HCT116 (cell line): ENCODE results near the gene ARHGEF1. TPM values are rescaled to one million over a fixed set of nuclear protein-coding genes. Genes with fewer than 3 reads are reported as not detected.

Experiments used
- ATAC-seq: fragments of 200-7000 bp; cut with Tn5 transposase; 2 replicates; pipeline ENCODE4 v1.9.1; 2020; ENCODE audit warnings: mild to moderate bottlenecking, moderate library complexity
- BruUV-seq: library from RNA; stranded (reverse); fragments of 400-500 nt; replicated peaks from 2 replicates; lab custom pipeline; 2021; lab: Mats Ljungman, UMichigan
- CTCF ChIA-PET: fragments of 300-600 bp; sonication (Branson Sonifier 250); formaldehyde crosslinking; loops from one replicate; lab custom pipeline; 2021; ENCODE audit warnings: antibody characterized with exemption; lab: Charles Lee
- POLR2A ChIA-PET: fragments of 300-600, 350-600 bp; sonication (Branson Sonifier 250); formaldehyde crosslinking; loops from one replicate; lab custom pipeline; 2021; ENCODE audit warnings: antibody characterized with exemption; lab: Charles Lee
- RAD21 ChIA-PET, 2 experiments: fragments of 300-600 bp; sonication (Branson Sonifier 250); formaldehyde crosslinking; loops; one replicate each; lab custom pipeline; 2023; ENCODE audit warnings: low total read pairs in 2 of 2; ENCODE audit not compliant: uncharacterized antibody in 2 of 2, unreplicated experiment in 2 of 2, low non-redundant PET in 1 of 2; lab: Charles Lee
- DNase-seq: peaks from one replicate; pipeline ENCODE4 v3.0.0-alpha.2; 2010; ENCODE audit warnings: low read depth, low spot score
- H2AFZ ChIP-seq: fragments of 200-600 bp; shearing (Covaris generic), sonication (generic); 2 replicates; pipeline ENCODE4 v1.6.1; 2017; ENCODE audit warnings: low read depth, mixed run types, mixed read lengths, antibody characterized with exemption, low read length; ENCODE audit not compliant: poor library complexity, severe bottlenecking
- H3K27ac ChIP-seq: 2 replicates; pipeline ENCODE4 v1.5.1; 2012; ENCODE audit warnings: low read depth, low read length
- H3K27me3 ChIP-seq: fragments of 200-600 bp; sonication (generic); 2 replicates; pipeline ENCODE4 v1.6.1; 2016; ENCODE audit warnings: mixed run types, low read length, mixed read lengths; ENCODE audit not compliant: insufficient read depth
- H3K36me3 ChIP-seq, 2 experiments: fragments of 200-500 bp in 1 of 2; fragments of 200-600 bp in 1 of 2; sonication (Bioruptor generic) in 1 of 2; sonication (generic) in 1 of 2; 2 replicates each; pipeline versions ENCODE4 v1.5.1 to v1.6.1; 2014 to 2016; ENCODE audit warnings: low read length in 2 of 2, inconsistent platforms in 1 of 2, mixed read lengths in 1 of 2, mixed run types in 1 of 2; ENCODE audit not compliant: insufficient read depth in 2 of 2, control insufficient read depth in 1 of 2
- H3K4me1 ChIP-seq, 2 experiments: fragments of 200-600 bp in 1 of 2; sonication (generic) in 1 of 2; 2 replicates each; pipeline versions ENCODE4 v1.5.1 to v1.6.1; 2012 to 2017; ENCODE audit warnings: low read length in 2 of 2, inconsistent platforms in 1 of 2, mild to moderate bottlenecking in 1 of 2, mixed read lengths in 1 of 2, mixed run types in 1 of 2, moderate library complexity in 1 of 2; ENCODE audit not compliant: insufficient read depth in 2 of 2, control insufficient read depth in 1 of 2
- H3K4me2 ChIP-seq: fragments of 200-600 bp; sonication (generic); 2 replicates; pipeline ENCODE4 v1.6.1; 2017; ENCODE audit warnings: mixed run types, low read length, mixed read lengths
- H3K4me3 ChIP-seq, 2 experiments: fragments of 200-600 bp in 1 of 2; sonication (generic) in 1 of 2; replicated peaks in 1 of 2; 2 replicates each; pipeline ENCODE4 v1.5.1; 2011 to 2016; ENCODE audit warnings: low read length in 2 of 2, control low read depth in 1 of 2, low read depth in 1 of 2, mild to moderate bottlenecking in 1 of 2, mixed read lengths in 1 of 2, mixed run types in 1 of 2
- H3K79me2 ChIP-seq: fragments of 200-600 bp; sonication (generic); 2 replicates; pipeline ENCODE4 v1.6.1; 2017; ENCODE audit warnings: mild to moderate bottlenecking, mixed run types, low read length, moderate library complexity, mixed read lengths; ENCODE audit not compliant: insufficient read depth
- H3K9ac ChIP-seq: fragments of 200-600 bp; sonication (generic); 2 replicates; pipeline ENCODE4 v1.6.1; 2016; ENCODE audit warnings: low read length, mixed read lengths
- H3K9me2 ChIP-seq: fragments of 200-600 bp; sonication (generic), shearing (Covaris generic); 2 replicates; pipeline ENCODE4 v1.6.1; 2017; ENCODE audit warnings: mixed run types, mild to moderate bottlenecking, moderate library complexity; ENCODE audit not compliant: insufficient read depth
- H3K9me3 ChIP-seq, 2 experiments: fragments of 200-500 bp in 1 of 2; fragments of 200-600 bp in 1 of 2; sonication (Bioruptor generic) in 1 of 2; sonication (generic) in 1 of 2; 2 replicates each; pipeline ENCODE4 v1.6.1; 2014 to 2017; ENCODE audit warnings: low read length in 2 of 2, mixed read lengths in 2 of 2, inconsistent platforms in 1 of 2, low read depth in 1 of 2, mild to moderate bottlenecking in 1 of 2, mixed run types in 1 of 2, moderate library complexity in 1 of 2; ENCODE audit not compliant: control insufficient read depth in 1 of 2, insufficient read depth in 1 of 2
- H4K20me1 ChIP-seq: fragments of 200-600 bp; sonication (generic), shearing (Covaris generic); 2 replicates; pipeline ENCODE4 v1.6.1; 2017; ENCODE audit warnings: mixed run types, mild to moderate bottlenecking, moderate library complexity; ENCODE audit not compliant: insufficient read depth
- CBX3 ChIP-seq: IDR thresholded peaks from 2 replicates; pipeline ENCODE4 v1.6.1; 2012; ENCODE audit warnings: low read depth
- EGR1 ChIP-seq: IDR thresholded peaks from 2 replicates; pipeline ENCODE4 v1.6.1; 2012; ENCODE audit warnings: low read depth
- ELF1 ChIP-seq: IDR thresholded peaks from 2 replicates; pipeline ENCODE4 v1.6.1; 2012; ENCODE audit warnings: low read depth, borderline replicate concordance
- EZH2phosphoT487 ChIP-seq: fragments of 200-600 bp; IDR thresholded peaks from 2 replicates; pipeline ENCODE4 v1.6.1; 2018; ENCODE audit warnings: antibody characterized with exemption, borderline replicate concordance
- FOSL1 ChIP-seq: IDR thresholded peaks from 2 replicates; pipeline ENCODE4 v1.6.1; 2012; ENCODE audit warnings: low read depth
- JUND ChIP-seq: IDR thresholded peaks from 2 replicates; pipeline ENCODE4 v1.6.1; 2012
- MAX ChIP-seq: IDR thresholded peaks from 2 replicates; pipeline ENCODE4 v1.6.1; 2012
- POLR2AphosphoS5 ChIP-seq: IDR thresholded peaks from 2 replicates; pipeline ENCODE4 v1.6.1; 2011; ENCODE audit warnings: mild to moderate bottlenecking, low read depth, low read length, moderate library complexity
- SIN3A ChIP-seq: IDR thresholded peaks from 2 replicates; pipeline ENCODE4 v1.6.1; 2012; ENCODE audit warnings: low read depth
- SP1 ChIP-seq: IDR thresholded peaks from 2 replicates; pipeline ENCODE4 v1.6.1; 2012; ENCODE audit warnings: low read depth
- SRF ChIP-seq: IDR thresholded peaks from 2 replicates; pipeline ENCODE4 v1.6.1; 2012; ENCODE audit warnings: low read depth
- TCF7L2 ChIP-seq: IDR thresholded peaks from 2 replicates; pipeline ENCODE4 v1.7.0; 2011; ENCODE audit warnings: borderline replicate concordance, inconsistent platforms; ENCODE audit not compliant: insufficient read depth, insufficient read length; ENCODE audit errors: extremely low read depth
- ZFX ChIP-seq: fragments of 450-650 bp; IDR thresholded peaks from 2 replicates; pipeline ENCODE4 v1.6.1; 2017
- intact Hi-C: fragments of 100-400 bp; cut with micrococcal nuclease; formaldehyde crosslinking; loops from 2 replicates; pipeline ENCODE4 v1.10.0; 2022
- total RNA-seq: library from RNA; stranded (reverse); gene quantifications from one replicate; pipeline ENCODE4 v1.2.1, GENCODE V29; 2021; ENCODE audit not compliant: unreplicated experiment
- TF ChIP-seq, protein P1 (sequence below), 3 experiments: fragments of 200-600 bp in 1 of 3; sonication (generic) in 1 of 3; IDR thresholded peaks in 2 of 3; conservative IDR thresholded peaks in 1 of 3; 2 replicates each; pipeline ENCODE4 v1.5.1; 2012 to 2017; ENCODE audit warnings: low read depth in 2 of 3, low read length in 2 of 3, antibody characterized with exemption in 1 of 3, borderline replicate concordance in 1 of 3, control low read depth in 1 of 3, mild to moderate bottlenecking in 1 of 3, mixed read lengths in 1 of 3, mixed run types in 1 of 3, moderate library complexity in 1 of 3; ENCODE audit not compliant: insufficient read depth in 1 of 3

The ARHGEF1 gene
- total RNA-seq, 1 experiment from 2014 or later: 110 TPM

DNA sequence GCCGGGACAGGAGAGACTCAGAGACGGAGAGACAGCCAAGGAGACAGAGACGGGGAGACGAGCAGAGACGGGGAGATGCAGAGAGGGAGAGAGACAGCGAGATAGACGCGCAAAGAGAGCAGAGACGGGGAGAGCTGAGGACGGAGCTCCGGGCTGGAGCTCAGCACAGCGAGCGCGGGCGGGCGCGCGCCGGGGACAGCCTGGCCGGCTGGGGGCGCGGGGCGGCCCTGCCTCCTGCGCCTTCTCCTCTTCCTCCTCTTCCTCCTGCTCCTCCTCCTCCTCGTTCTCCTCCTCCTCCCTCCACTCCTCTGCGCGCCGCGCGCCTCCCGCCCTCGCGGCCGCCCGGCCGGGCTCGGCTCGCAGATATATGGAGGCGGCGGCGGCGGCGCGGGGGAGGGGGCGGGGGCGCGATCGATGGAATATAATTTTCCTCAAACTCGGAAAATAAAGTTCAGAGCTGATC is 45.3 kb downstream of the ARHGEF1 start, which contains the start of gene ERFL:
Gene ERFL, minus strand, starts transcription at position 229 of the 463 bp plus-strand sequence. CDS start 15,530 bp downstream, outside the sequence.
- Histone ChIP-seq H3K36me3 (no peaks in the 10 kb centered on the region), H3K9me3 (no peaks in the 10 kb centered on the region), H4K20me1 (no peaks in the 10 kb centered on the region), H3K9ac (peak within 1 kb of the TSS; percentile 66), H3K4me2 (peak within 1 kb of the TSS; percentile 96), H3K27ac (peak within 1 kb of the TSS; percentile 29; the same call in 1 of the 2 replicates), H2AFZ (peak within 1 kb of the TSS; percentile 35), H3K4me1 (peaks cover 17 to 28% of the 10 kb centered on the region in 2 experiments), H3K9me2 (no peaks in the 10 kb centered on the region), H3K4me3 (peak within 1 kb of the TSS; percentile 52 to 69), H3K79me2 (no peaks in the 10 kb centered on the region), H3K27me3 (no peaks in the 10 kb centered on the region)
- intact Hi-C loops: loop anchor here (5.0 kb wide), 1 partner anchor 46 kb away; the partner anchor contains the start of gene ARHGEF1
- CTCF ChIA-PET: interaction anchor here (1.6 kb wide), 1 partner anchor 41 kb away, joined by 4 read pairs; no protein-coding TSS in a partner anchor
- ATAC-seq (peak; percentile 60), DNase-seq (no peak)
- no peak for TF ChIP-seq EGR1
- TF ChIP-seq CBX3: no peak
- TF ChIP-seq SRF: no peak
- TF ChIP-seq SP1: no peak
- TF ChIP-seq EZH2phosphoT487: no peak
- TF ChIP-seq, protein P1, sequence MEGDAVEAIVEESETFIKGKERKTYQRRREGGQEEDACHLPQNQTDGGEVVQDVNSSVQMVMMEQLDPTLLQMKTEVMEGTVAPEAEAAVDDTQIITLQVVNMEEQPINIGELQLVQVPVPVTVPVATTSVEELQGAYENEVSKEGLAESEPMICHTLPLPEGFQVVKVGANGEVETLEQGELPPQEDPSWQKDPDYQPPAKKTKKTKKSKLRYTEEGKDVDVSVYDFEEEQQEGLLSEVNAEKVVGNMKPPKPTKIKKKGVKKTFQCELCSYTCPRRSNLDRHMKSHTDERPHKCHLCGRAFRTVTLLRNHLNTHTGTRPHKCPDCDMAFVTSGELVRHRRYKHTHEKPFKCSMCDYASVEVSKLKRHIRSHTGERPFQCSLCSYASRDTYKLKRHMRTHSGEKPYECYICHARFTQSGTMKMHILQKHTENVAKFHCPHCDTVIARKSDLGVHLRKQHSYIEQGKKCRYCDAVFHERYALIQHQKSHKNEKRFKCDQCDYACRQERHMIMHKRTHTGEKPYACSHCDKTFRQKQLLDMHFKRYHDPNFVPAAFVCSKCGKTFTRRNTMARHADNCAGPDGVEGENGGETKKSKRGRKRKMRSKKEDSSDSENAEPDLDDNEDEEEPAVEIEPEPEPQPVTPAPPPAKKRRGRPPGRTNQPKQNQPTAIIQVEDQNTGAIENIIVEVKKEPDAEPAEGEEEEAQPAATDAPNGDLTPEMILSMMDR (IDR thresholded peaks at IDR 0.05 in 2 of 3, conservative IDR thresholded peaks at IDR 0.05 in 1 of 3; ENCODE audit: borderline replicate concordance in 1 of 3, insufficient read depth in 1 of 3, low read depth in 2 of 3, low read length in 2 of 3): no peak
- no peak for TF ChIP-seq ZFX
- no peak for TF ChIP-seq SIN3A
- TF ChIP-seq FOSL1: no peak
- no peak for TF ChIP-seq MAX
- TF ChIP-seq JUND: no peak
- TF ChIP-seq POLR2AphosphoS5: no peak
- TF ChIP-seq ELF1: no peak
- TF ChIP-seq TCF7L2: no peak
- no TSS peak for BruUV-seq
- RAD21 ChIA-PET: interaction anchor here in 1 of 2 experiments (0.7 kb wide), 1 partner anchor 16 kb away, joined by 5 read pairs; no protein-coding TSS in a partner anchor
- POLR2A ChIA-PET: no interaction called here
